Measurements from ENCODE around the gene UQCC2.
A peak's percentile ranks its signal among the peaks of the same experiment; 100 is the strongest.

Gene UQCC2

DNA sequence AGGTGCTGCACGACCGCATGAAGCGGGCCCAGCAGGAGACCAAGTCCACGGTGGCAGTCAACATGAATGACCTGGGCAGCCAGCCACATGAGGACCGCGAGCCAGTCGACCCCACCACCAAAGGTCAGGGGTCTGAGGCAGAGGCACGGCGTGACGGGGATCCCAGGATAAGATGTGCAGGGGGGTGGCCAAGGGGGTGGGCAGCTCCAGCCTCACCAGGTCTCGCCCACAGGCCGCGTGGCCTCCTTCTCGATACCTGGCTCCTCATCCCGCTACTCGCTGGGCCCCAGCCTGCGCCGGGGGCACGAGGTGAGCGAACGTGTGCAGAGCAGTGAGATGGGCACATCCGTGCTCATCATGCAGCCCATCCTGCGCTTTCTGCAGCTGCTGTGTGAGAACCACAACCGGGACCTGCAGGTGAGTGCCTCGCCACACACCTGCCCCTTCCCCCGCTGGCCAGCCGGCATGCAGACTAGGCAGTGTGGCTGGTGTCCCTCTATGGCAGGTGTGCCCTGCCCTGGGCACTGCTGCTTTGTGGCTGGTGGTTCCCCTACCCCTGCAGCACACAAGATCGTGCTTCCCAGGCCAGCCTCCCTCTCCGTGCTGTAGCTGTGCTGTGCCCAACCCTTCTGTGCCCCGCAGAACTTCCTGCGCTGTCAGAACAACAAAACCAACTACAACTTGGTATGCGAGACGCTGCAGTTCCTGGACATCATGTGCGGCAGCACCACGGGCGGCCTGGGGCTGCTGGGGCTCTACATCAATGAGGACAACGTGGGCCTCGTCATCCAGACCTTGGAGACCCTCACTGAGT lies 25.9 kb downstream of the UQCC2 start:
- no peaks in the 10 kb centered on the region for H3K9me3 ChIP-seq (ENCODE audit: control insufficient read depth, low read length)
- no peak for DNase-seq
- no peaks in the 10 kb centered on the region for H3K27me3 ChIP-seq (replicated peaks; ENCODE audit: control insufficient read depth, insufficient read depth, low read length, poor library complexity, severe bottlenecking)
- no peak overlapping the region for H3K27ac ChIP-seq (ENCODE audit: insufficient read depth, low read length, poor library complexity, severe bottlenecking)
- H3K4me1 ChIP-seq (ENCODE audit: control insufficient read depth, insufficient read depth, low read length, poor library complexity, severe bottlenecking), result peaks cover 18% of the 10 kb centered on the region
- H3K4me3 ChIP-seq (ENCODE audit: insufficient read depth, low read depth, low read length, poor library complexity, severe bottlenecking), result no peak overlapping the region
- peaks cover 83% of the 10 kb centered on the region for H3K36me3 ChIP-seq (ENCODE audit: control insufficient read depth, insufficient read depth, low read length)

DNA sequence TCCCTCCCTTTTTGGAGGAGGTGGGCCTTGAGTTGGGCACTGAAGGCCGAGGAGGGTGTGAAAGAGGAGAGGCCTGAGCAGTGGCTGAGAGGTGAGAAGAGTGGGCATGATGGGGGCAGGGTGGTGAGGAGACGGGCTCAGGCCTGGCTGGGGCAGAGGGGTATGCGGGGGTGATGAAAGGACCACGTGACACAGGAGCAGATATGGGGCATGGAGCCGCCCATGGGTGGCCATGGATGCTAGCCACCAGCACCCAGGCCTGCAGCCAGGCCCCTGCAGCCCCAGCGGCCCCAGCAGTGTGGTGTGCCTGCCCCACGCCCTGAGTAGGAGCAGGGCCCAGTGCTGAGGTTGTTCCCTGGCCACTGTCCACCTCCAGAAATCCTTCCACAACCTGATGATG lies 26.5 kb downstream of the UQCC2 start:
- no peak overlapping the region for H3K4me3 ChIP-seq (ENCODE audit: insufficient read depth, low read depth, low read length, poor library complexity, severe bottlenecking)
- H3K27ac ChIP-seq (ENCODE audit: insufficient read depth, low read length, poor library complexity, severe bottlenecking), result no peak overlapping the region
- H3K27me3 ChIP-seq (replicated peaks; ENCODE audit: control insufficient read depth, insufficient read depth, low read length, poor library complexity, severe bottlenecking), result no peaks in the 10 kb centered on the region
- H3K4me1 ChIP-seq (ENCODE audit: control insufficient read depth, insufficient read depth, low read length, poor library complexity, severe bottlenecking), result peaks cover 18% of the 10 kb centered on the region
- peaks cover 83% of the 10 kb centered on the region for H3K36me3 ChIP-seq (ENCODE audit: control insufficient read depth, insufficient read depth, low read length)
- H3K9me3 ChIP-seq (ENCODE audit: control insufficient read depth, low read length), result no peaks in the 10 kb centered on the region
- DNase-seq, result no peak

GRCh38 chr6:33684428-33684896 lies 27.0 kb downstream of the UQCC2 start:
- peaks cover 18% of the 10 kb centered on the region for H3K4me1 ChIP-seq (ENCODE audit: control insufficient read depth, insufficient read depth, low read length, poor library complexity, severe bottlenecking)
- no peaks in the 10 kb centered on the region for H3K27me3 ChIP-seq (replicated peaks; ENCODE audit: control insufficient read depth, insufficient read depth, low read length, poor library complexity, severe bottlenecking)
- no peaks in the 10 kb centered on the region for H3K9me3 ChIP-seq (ENCODE audit: control insufficient read depth, low read length)
- peaks cover 83% of the 10 kb centered on the region for H3K36me3 ChIP-seq (ENCODE audit: control insufficient read depth, insufficient read depth, low read length)
- no peak overlapping the region for H3K4me3 ChIP-seq (ENCODE audit: insufficient read depth, low read depth, low read length, poor library complexity, severe bottlenecking)
- DNase-seq, result no peak
- H3K27ac ChIP-seq (ENCODE audit: insufficient read depth, low read length, poor library complexity, severe bottlenecking), result no peak overlapping the region

DNA sequence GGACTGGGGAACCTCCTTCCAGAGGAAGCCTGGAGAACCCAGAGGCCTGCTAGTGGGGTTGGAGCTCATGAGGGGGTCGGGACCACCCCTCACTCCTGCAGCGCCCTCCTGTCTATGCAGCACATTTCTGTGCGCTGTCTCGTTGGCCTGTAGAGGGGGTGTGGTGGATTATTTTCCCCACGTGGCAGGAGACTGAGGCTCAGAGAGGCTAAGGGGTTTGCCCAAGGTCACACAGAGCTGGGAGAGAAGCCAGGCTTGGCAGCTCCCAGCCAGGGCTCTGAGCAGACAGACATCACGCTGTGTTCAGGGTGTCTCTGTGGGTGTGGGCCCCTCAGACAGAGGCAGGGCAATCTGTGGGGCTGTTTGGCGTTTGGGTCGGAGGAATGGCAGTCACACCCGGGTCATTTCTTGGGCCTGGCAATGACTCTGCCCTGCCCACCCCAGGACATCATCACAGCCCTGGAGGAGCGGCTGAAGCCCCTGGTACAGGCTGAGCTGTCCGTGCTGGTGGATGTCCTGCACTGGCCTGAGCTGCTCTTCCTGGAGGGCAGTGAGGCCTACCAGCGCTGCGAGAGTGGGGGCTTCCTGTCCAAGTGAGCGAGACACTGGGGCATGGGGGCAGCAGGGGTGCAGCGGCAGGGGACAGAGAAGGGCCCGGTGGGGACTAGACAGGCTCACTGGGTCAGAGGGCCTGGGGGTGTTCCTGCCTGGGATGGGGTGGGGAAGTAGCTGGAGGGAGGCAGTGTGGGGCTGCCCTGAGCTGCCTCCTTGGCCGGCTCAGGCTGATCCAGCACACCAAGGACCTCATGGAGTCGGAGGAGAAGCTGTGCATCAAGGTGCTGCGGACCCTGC lies 27.7 kb downstream of the UQCC2 start:
- Histone ChIP-seq H3K4me3 (ENCODE audit: insufficient read depth, low read depth, low read length, poor library complexity, severe bottlenecking) (no peak overlapping the region), H3K9me3 (ENCODE audit: control insufficient read depth, low read length) (no peaks in the 10 kb centered on the region), H3K4me1 (ENCODE audit: control insufficient read depth, insufficient read depth, low read length, poor library complexity, severe bottlenecking) (peaks cover 18% of the 10 kb centered on the region), H3K27ac (ENCODE audit: insufficient read depth, low read length, poor library complexity, severe bottlenecking) (no peak overlapping the region), H3K27me3 (replicated peaks; ENCODE audit: control insufficient read depth, insufficient read depth, low read length, poor library complexity, severe bottlenecking) (no peaks in the 10 kb centered on the region), H3K36me3 (ENCODE audit: control insufficient read depth, insufficient read depth, low read length) (peaks cover 83% of the 10 kb centered on the region)
- DNase-seq, result no peak

DNA sequence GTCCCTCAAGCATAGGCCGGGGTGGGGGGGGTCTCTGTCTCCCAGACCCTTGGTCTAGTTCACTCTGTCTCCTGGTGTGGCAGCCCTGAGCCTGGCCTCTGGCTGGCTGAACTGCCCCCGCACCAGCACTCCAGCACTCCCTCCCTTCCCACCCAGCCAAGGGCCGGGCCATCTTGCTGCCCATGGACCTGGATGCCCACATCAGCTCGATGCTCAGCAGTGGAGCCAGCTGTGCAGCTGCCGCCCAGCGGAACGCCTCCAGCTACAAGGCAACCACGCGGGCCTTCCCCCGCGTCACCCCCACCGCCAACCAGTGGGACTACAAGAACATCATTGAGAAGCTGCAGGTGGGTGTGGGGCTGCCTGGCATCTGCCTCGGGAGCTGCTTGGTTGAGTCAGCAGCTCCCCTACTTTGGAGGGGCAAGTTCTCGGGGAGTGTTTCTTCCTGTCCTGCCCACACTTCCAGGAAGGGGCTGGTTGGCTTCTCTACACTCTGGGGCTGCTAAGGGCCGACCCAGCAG lies 28.4 kb downstream of the UQCC2 start:
- Histone ChIP-seq H3K4me1 (ENCODE audit: control insufficient read depth, insufficient read depth, low read length, poor library complexity, severe bottlenecking) (peaks cover 18% of the 10 kb centered on the region), H3K9me3 (ENCODE audit: control insufficient read depth, low read length) (no peaks in the 10 kb centered on the region), H3K4me3 (ENCODE audit: insufficient read depth, low read depth, low read length, poor library complexity, severe bottlenecking) (no peak overlapping the region), H3K36me3 (ENCODE audit: control insufficient read depth, insufficient read depth, low read length) (peaks cover 83% of the 10 kb centered on the region), H3K27ac (ENCODE audit: insufficient read depth, low read length, poor library complexity, severe bottlenecking) (peak overlapping the region; percentile 29), H3K27me3 (replicated peaks; ENCODE audit: control insufficient read depth, insufficient read depth, low read length, poor library complexity, severe bottlenecking) (no peaks in the 10 kb centered on the region)
- peak in 1 of 3 donors; percentile 28 for DNase-seq

- Histone ChIP-seq H3K27ac (ENCODE audit: insufficient read depth, low read length, poor library complexity, severe bottlenecking) (no peak overlapping the region), H3K4me1 (ENCODE audit: control insufficient read depth, insufficient read depth, low read length, poor library complexity, severe bottlenecking) (peaks cover 18% of the 10 kb centered on the region), H3K9me3 (ENCODE audit: control insufficient read depth, low read length) (no peaks in the 10 kb centered on the region), H3K27me3 (replicated peaks; ENCODE audit: control insufficient read depth, insufficient read depth, low read length, poor library complexity, severe bottlenecking) (no peaks in the 10 kb centered on the region), H3K4me3 (ENCODE audit: insufficient read depth, low read depth, low read length, poor library complexity, severe bottlenecking) (no peak overlapping the region), H3K36me3 (ENCODE audit: control insufficient read depth, insufficient read depth, low read length) (peaks cover 83% of the 10 kb centered on the region)
- no peak for DNase-seq
Measured at GRCh38 chr6:33682341-33682740, 29.2 kb downstream of the UQCC2 start.

GRCh38 chr6:33679761-33680160 lies 31.7 kb downstream of the UQCC2 start:
- no peak overlapping the region for H3K27ac ChIP-seq (ENCODE audit: insufficient read depth, low read length, poor library complexity, severe bottlenecking)
- H3K4me1 ChIP-seq (ENCODE audit: control insufficient read depth, insufficient read depth, low read length, poor library complexity, severe bottlenecking), result peaks cover 18% of the 10 kb centered on the region
- DNase-seq, result no peak
- no peak overlapping the region for H3K4me3 ChIP-seq (ENCODE audit: insufficient read depth, low read depth, low read length, poor library complexity, severe bottlenecking)
- H3K9me3 ChIP-seq (ENCODE audit: control insufficient read depth, low read length), result no peaks in the 10 kb centered on the region
- H3K36me3 ChIP-seq (ENCODE audit: control insufficient read depth, insufficient read depth, low read length), result peaks cover 81% of the 10 kb centered on the region
- H3K27me3 ChIP-seq (replicated peaks; ENCODE audit: control insufficient read depth, insufficient read depth, low read length, poor library complexity, severe bottlenecking), result no peaks in the 10 kb centered on the region

DNA sequence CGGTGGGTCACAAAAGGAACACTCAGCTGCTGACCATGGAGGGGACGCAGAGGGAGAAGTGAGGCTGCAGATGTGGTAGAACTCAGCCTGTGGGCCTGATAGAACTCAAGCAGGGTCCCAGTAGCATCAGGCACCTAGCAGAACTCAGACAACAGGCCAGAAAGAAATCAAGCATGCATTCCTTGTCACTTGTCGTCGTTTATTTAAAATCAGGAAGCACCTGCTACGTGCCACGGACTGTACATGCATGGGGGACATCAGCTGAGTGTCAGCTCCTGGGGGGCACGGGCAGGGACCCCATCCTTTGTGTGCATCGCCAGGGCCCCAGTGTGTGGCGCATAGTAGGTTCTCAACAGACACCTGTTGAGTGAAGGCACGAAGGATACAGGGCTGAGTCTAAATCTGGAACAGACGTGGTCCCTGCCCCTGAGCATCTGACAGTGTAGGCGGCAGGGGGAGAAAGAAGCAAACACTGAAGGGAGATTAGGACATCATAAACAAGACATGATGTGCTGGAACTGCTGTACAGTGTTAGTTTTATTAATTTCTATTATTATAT lies 32.5 kb downstream of the UQCC2 start:
- H3K4me1 ChIP-seq (ENCODE audit: control insufficient read depth, insufficient read depth, low read length, poor library complexity, severe bottlenecking), result peaks cover 18% of the 10 kb centered on the region

GRCh38 chr6:33678233-33678931 lies 33.1 kb downstream of the UQCC2 start:
- Histone ChIP-seq H3K36me3 (ENCODE audit: control insufficient read depth, insufficient read depth, low read length) (peaks cover 81% of the 10 kb centered on the region), H3K4me3 (ENCODE audit: insufficient read depth, low read depth, low read length, poor library complexity, severe bottlenecking) (no peak overlapping the region), H3K4me1 (ENCODE audit: control insufficient read depth, insufficient read depth, low read length, poor library complexity, severe bottlenecking) (peaks cover 13% of the 10 kb centered on the region), H3K27ac (ENCODE audit: insufficient read depth, low read length, poor library complexity, severe bottlenecking) (no peak overlapping the region), H3K9me3 (ENCODE audit: control insufficient read depth, low read length) (no peaks in the 10 kb centered on the region), H3K27me3 (replicated peaks; ENCODE audit: control insufficient read depth, insufficient read depth, low read length, poor library complexity, severe bottlenecking) (no peaks in the 10 kb centered on the region)
- DNase-seq, result no peak

More for the DNA sequence above, 32.5 kb downstream of the UQCC2 start:
- no peak for DNase-seq
- H3K36me3 ChIP-seq (ENCODE audit: control insufficient read depth, insufficient read depth, low read length), result peaks cover 81% of the 10 kb centered on the region
- H3K4me3 ChIP-seq (ENCODE audit: insufficient read depth, low read depth, low read length, poor library complexity, severe bottlenecking), result no peak overlapping the region
- H3K27me3 ChIP-seq (replicated peaks; ENCODE audit: control insufficient read depth, insufficient read depth, low read length, poor library complexity, severe bottlenecking), result no peaks in the 10 kb centered on the region
- no peak overlapping the region for H3K27ac ChIP-seq (ENCODE audit: insufficient read depth, low read length, poor library complexity, severe bottlenecking)
- H3K9me3 ChIP-seq (ENCODE audit: control insufficient read depth, low read length), result no peaks in the 10 kb centered on the region
